Neural progenitor cell (in vitro differentiated cells): ENCODE data around the gene EXOG.
A peak's percentile ranks its signal among the peaks of the same experiment; 100 is the strongest.

Source experiments
- EZH2 ChIP-seq: fragments of 200-600 bp; sonication (generic); IDR thresholded peaks from 2 replicates; pipeline ENCODE4 v1.6.1; 2017; ENCODE audit warnings: antibody characterized with exemption, mild to moderate bottlenecking, moderate library complexity
- EZH2phosphoT487 ChIP-seq: fragments of 200-600 bp; sonication (generic); IDR thresholded peaks from 2 replicates; pipeline ENCODE4 v1.6.1; 2017; ENCODE audit warnings: antibody characterized with exemption
- TF ChIP-seq, protein P1 (sequence below): fragments of 200-600 bp; sonication (generic); IDR thresholded peaks from 2 replicates; pipeline ENCODE4 v1.5.1; 2017; ENCODE audit warnings: antibody characterized with exemption, mild to moderate bottlenecking

DNA sequence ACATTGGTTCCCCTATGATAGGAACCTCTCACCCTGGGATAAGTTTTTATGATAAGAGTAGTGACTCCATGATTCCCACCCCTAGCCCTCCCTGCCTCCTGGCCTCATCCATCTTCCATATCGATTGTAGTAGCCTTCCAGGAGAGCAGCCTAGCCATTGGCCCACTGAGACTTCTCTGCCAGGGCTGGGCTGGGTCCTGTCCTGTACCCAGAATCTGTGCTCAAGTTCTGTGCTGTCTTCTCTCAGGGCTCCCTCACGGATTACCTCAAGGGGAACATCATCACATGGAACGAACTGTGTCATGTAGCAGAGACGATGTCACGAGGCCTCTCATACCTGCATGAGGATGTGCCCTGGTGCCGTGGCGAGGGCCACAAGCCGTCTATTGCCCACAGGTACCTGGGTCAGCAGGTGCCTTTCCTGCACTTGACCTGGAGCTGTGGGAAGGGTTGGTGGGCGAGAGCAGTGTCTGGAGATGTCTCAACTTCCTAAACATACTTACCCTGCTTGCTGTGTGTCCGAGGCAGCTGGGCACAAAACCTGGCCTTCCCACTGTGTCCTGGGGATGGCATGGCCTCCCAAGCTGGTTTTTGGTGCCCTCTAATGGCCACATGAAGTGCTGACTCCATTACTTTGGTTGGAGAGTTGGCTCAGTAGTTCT lies 16.6 kb upstream of the EXOG start:
- no peak for TF ChIP-seq EZH2
- TF ChIP-seq, protein P1, sequence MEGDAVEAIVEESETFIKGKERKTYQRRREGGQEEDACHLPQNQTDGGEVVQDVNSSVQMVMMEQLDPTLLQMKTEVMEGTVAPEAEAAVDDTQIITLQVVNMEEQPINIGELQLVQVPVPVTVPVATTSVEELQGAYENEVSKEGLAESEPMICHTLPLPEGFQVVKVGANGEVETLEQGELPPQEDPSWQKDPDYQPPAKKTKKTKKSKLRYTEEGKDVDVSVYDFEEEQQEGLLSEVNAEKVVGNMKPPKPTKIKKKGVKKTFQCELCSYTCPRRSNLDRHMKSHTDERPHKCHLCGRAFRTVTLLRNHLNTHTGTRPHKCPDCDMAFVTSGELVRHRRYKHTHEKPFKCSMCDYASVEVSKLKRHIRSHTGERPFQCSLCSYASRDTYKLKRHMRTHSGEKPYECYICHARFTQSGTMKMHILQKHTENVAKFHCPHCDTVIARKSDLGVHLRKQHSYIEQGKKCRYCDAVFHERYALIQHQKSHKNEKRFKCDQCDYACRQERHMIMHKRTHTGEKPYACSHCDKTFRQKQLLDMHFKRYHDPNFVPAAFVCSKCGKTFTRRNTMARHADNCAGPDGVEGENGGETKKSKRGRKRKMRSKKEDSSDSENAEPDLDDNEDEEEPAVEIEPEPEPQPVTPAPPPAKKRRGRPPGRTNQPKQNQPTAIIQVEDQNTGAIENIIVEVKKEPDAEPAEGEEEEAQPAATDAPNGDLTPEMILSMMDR = peak; percentile 85
- TF ChIP-seq EZH2phosphoT487 = no peak
